ENCODE data around the gene PGBD5.

Gene PGBD5

GRCh38 chr1:230277201-230278025 lies 148.7 kb downstream of the PGBD5 start:
- no peak for DNase-seq

GRCh38 chr1:230276401-230276800 lies 149.7 kb downstream of the PGBD5 start:
- DNase-seq: no peak

- no peak for DNase-seq
These were observed 151.9 kb downstream of the PGBD5 start for GRCh38 chr1:230274254-230274653.

GRCh38 chr1:230273141-230273710 lies 152.9 kb downstream of the PGBD5 start:
- no peak for DNase-seq

GRCh38 chr1:230272557-230272956 lies 153.6 kb downstream of the PGBD5 start:
- DNase-seq: no peak

- DNase-seq: no peak
These were observed 154.7 kb downstream of the PGBD5 start for GRCh38 chr1:230271300-230272035.

GRCh38 chr1:230270559-230271281 lies 155.4 kb downstream of the PGBD5 start:
- DNase-seq: peak; percentile 15

GRCh38 chr1:230270185-230270558 lies 156.0 kb downstream of the PGBD5 start:
- DNase-seq: no peak

- DNase-seq: peak; percentile 67
These were observed 157.6 kb downstream of the PGBD5 start for GRCh38 chr1:230268371-230269170.

GRCh38 chr1:230267338-230268065 lies 158.6 kb downstream of the PGBD5 start:
- no peak for DNase-seq

GRCh38 chr1:230266456-230266855 lies 159.7 kb downstream of the PGBD5 start:
- no peak for DNase-seq

- no peak for DNase-seq
These were observed 160.7 kb downstream of the PGBD5 start for GRCh38 chr1:230265200-230266115.

Data from fibroblast of skin of right biceps (primary cell).